GM06990 (cell line): ENCODE measurements around the gene PPP1R13L.

Source experiments
- DNase-seq: peaks from one replicate; pipeline ENCODE4 v3.0.0-alpha.2; 2011; ENCODE audit not compliant: insufficient read length; ENCODE audit errors: extremely low read depth
- H3K27me3 ChIP-seq: replicated peaks from 2 replicates; pipeline ENCODE4 v1.6.0; 2011; ENCODE audit warnings: low read length; ENCODE audit not compliant: control insufficient read depth, insufficient read depth
- H3K36me3 ChIP-seq: 2 replicates; pipeline ENCODE4 v1.5.1; 2011; ENCODE audit warnings: low read length; ENCODE audit not compliant: control insufficient read depth, insufficient read depth
- H3K4me3 ChIP-seq: replicated peaks from 2 replicates; pipeline ENCODE4 v1.5.1; 2011; ENCODE audit warnings: low read depth, mild to moderate bottlenecking, control low read depth, low read length
- TF ChIP-seq, protein P1 (sequence below): IDR thresholded peaks from 2 replicates; pipeline ENCODE4 v1.5.1; 2011; ENCODE audit warnings: low read length, control low read depth, mild to moderate bottlenecking, inconsistent platforms; ENCODE audit not compliant: insufficient read depth, poor library complexity, severe bottlenecking

The PPP1R13L gene

DNA sequence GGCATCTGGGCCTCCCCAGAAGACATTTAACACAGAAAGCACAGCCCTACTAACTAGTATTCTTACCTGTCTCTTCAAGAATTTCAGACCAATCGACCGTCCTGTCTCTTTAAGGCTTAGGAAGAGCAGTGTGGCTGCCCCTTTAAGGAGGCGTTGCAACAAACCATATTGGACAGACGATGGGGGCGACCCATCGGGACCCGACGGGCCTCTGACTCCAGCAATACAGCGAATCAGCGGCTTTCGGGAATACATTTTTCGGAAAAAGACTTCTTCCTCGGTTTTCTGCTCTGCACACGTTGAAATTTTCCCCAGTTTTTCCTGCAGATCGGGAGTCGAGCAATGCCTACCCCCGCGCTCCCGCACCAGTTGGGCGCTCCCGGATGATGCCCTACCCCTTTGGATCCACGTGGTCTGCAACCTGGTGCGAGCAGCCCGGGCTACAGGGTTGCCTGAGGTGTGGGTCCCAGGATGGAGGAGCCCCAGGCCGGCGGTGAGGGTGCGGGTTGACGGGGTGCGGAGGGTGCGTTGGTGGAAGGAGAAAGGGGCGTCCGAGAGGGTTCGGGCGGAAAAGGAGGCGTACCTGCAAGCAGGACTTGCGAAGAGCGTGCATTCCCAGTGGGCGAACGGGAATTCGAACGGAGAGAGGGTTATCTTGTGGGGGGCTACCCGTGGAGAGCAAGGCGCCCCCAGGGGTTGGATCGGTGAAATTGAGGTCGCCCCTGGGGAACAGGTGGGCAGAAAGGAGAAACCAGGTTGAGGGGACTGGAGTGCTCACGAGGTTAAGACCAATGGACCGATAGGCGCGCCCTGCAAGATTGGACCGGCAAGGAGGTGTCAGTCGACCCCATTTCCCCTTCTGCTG is 1.6 kb upstream of the PPP1R13L start, which contains the start of gene POLR1G:
TSS of gene POLR1G (plus strand) at position 419 of the 865 bp plus-strand sequence. CDS start at position 472, 53 bp downstream.
- peak; percentile 90 for DNase-seq
- H3K4me3 ChIP-seq, result peak within 1 kb of the TSS; percentile 88
- no peaks in the 10 kb centered on the region for H3K27me3 ChIP-seq
- TF ChIP-seq, protein P1, sequence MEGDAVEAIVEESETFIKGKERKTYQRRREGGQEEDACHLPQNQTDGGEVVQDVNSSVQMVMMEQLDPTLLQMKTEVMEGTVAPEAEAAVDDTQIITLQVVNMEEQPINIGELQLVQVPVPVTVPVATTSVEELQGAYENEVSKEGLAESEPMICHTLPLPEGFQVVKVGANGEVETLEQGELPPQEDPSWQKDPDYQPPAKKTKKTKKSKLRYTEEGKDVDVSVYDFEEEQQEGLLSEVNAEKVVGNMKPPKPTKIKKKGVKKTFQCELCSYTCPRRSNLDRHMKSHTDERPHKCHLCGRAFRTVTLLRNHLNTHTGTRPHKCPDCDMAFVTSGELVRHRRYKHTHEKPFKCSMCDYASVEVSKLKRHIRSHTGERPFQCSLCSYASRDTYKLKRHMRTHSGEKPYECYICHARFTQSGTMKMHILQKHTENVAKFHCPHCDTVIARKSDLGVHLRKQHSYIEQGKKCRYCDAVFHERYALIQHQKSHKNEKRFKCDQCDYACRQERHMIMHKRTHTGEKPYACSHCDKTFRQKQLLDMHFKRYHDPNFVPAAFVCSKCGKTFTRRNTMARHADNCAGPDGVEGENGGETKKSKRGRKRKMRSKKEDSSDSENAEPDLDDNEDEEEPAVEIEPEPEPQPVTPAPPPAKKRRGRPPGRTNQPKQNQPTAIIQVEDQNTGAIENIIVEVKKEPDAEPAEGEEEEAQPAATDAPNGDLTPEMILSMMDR, result no peak
- H3K36me3 ChIP-seq, result no peaks in the 10 kb centered on the region

DNA sequence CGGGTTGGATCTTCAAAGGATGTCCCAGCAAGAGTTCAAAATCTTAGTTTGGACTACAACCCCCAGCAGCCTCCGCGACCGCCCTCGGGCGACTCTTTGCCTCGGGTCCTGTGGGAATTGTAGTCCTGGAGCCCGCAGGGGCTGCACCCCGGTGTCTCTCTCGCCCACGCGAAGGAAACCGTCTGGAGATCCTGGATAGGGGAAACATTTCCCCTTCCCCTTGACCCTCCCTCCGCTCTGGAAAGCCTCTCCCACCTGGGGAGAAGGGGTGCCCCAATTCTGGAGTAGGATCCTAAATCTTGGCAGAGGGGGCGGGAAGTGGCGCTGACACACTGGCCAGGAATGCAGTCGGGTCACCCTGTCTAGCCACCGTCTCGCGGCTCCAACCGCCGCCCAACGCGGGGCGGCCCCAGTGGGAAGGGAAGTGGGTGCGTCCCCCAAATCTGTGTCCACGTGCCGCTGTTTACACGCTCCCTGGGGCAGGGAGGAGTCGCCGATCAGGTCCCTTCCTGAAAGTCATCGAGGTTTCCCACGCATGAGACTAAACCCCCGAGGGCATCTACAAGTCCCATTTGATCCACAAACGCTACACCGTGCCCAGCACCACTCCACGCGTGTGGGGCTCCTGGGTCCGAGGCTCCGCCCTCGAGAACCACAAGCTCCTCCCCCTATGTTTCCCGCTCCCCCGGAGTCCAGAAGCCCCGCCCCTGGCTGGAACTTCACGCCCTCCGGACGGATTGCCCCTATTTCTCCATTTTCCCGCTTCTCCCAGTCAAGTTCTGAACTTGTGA is 761 bp upstream of the PPP1R13L start:
- H3K4me3 ChIP-seq, result peak overlapping the region; percentile 88
- TF ChIP-seq, protein P1, result no peak
- no peaks in the 10 kb centered on the region for H3K27me3 ChIP-seq
- peak; percentile 86 for DNase-seq
- no peaks in the 10 kb centered on the region for H3K36me3 ChIP-seq

DNA sequence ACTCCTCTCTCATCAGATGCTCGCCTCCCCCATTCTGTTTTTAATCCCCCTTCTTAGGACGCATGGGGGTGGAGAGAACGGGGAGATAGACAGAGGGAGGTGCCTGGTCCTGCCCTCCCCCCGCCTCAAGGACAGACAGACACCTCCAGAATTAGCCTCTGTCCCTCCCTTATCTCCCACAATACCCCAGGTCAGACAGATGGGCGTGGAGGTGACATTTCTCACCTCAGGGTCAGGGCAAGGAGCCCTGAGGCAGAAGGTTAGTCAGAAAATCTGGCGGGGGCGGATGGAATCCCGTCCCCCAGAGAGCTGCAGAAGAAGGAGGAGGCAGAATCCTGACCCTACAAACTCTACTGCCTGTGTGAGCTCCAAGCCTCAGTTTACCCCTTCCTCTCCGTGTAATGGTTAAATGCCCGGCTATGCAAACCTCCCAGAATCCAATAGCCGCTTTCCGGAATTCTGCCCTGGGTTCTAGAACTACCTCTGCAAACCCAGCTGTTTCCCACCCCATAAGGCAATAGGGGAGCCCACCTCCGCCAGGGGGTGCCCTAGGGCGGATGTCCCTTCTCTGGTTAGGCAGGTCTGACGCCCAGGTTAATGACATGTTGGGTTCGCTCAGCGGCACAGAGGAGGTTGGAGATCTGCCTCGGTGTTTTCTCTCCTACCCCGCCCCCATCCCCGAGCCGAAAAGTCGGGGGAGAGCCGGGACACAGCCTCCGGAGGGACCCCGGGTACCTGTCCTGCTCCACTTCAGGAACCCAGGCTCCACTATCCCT is 900 bp downstream of the PPP1R13L start:
- peak; percentile 59 for DNase-seq

DNA sequence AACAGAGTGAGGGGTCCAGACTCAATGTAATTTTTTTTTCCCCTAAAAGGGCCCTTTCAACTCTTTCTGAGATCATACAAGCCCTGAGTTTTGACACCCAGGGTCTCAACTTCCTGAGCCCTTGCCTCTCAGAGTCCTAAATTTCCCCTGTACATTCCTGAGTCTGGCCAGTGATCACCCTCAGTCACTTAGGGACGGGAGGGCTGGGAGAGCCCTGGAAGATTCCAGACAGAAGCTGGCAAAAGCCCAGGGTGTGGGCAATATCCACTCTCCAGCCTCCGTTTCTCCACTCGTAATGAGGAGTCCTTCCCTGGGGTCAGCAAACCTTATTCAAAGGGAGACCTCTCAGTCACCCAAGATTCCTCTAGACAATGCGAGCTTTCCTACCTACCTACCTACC is 1.6 kb downstream of the PPP1R13L start:
- no peak for DNase-seq
- H3K4me3 ChIP-seq, result no peak overlapping the region
- H3K36me3 ChIP-seq, result no peaks in the 10 kb centered on the region
- TF ChIP-seq, protein P1, result no peak
- H3K27me3 ChIP-seq, result no peaks in the 10 kb centered on the region

More for the DNA sequence above, 900 bp downstream of the PPP1R13L start:
- H3K36me3 ChIP-seq, result no peaks in the 10 kb centered on the region
- TF ChIP-seq, protein P1, result peak; percentile 79
- H3K27me3 ChIP-seq, result no peaks in the 10 kb centered on the region
- H3K4me3 ChIP-seq, result peak overlapping the region; percentile 31; the same call in 1 of the 2 replicates

DNA sequence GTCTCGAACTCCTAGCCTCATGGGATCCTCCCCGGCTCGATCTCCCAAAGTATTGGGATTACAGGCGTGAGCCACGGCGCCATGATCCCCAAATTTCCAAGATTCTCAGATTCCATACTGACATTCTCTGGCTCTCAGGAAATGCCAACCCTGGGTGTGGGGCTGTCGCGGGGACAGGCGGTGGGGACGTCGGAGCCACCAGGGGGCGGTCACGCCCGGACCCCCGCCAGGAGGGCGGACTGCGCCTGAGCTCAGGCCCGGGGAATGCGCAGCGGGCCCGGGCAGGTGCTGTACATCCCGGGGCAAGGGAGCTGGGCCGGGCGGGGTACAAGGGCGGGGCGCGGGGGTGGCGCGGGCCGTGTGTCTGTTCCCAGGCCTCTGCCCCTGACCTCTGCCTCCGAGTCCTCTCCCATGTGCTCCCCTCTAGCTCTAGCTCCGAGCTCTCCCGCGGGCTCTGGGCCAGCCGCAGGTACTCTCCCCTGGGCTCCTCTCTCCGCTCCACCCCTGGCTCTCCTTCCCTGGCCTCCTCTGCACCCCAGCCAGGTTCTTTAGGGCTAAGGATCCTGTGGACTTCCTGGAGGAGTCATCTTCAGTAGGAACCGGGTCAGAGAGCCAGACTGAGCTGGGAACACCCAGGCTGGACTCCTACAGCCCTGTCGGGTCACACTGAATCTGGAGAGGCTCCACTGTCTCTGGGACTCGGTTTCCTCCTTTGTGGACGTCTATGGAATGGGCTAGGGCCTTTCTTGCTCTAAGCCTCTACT is 2.4 kb downstream of the PPP1R13L start:
- H3K4me3 ChIP-seq, result no peak overlapping the region
- DNase-seq, result peak; percentile 71

More for the DNA sequence above, 2.4 kb downstream of the PPP1R13L start:
- no peaks in the 10 kb centered on the region for H3K27me3 ChIP-seq
- TF ChIP-seq, protein P1, result peak; percentile 55
- H3K36me3 ChIP-seq, result no peaks in the 10 kb centered on the region
